Measurements from ENCODE around the gene SET. TPM values are rescaled to one million over a fixed set of nuclear protein-coding genes. Genes with fewer than 3 reads are reported as not detected.
"Not testable (repeated sequence)": the region's sequence is repeated elsewhere in the genome, so short reads cannot be mapped to it uniquely, and the experiment has no call there.

The SET gene
- total RNA-seq, 2 donors from 2014 or later: 499 to 548 TPM

DNA sequence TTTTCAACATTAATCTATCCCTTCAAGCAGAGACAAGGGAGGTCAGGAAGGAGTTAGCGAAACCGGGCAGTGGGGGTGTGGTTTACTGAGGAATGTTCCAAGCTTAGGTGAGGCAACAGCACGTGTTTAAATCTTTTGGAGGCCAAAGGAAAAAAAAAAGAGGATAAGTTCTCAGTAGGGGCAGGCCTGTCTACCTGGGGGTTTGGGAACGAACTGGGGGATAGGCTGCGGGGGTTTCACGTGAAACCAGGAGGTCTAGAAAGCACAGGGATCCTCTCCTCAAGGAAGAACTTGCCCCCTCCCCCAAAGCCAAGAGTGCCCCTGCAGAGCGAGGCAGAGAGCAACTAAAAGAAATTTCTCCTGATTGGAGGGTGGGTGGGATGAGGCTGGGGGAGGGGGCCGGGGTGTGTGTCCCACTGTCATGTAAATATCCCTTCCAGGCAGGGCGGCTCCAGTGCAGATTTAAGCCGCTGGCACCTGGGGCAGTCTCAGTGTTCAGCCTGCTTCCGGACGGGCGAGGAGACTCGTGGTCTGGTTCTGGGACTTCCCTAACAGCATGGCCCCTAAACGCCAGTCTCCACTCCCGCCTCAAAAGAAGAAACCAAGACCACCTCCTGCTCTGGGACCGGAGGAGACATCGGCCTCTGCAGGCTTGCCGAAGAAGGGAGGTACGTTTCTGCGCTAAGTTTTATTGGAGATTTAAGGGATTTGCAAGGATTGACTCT, 5.5 kb upstream of the SET start:
- DNase-seq (ENCODE audit: low spot score in 2 of 2) (peak; percentile 26 to 67), ATAC-seq (no peak)
- Mint-ChIP-seq H3K9me3 (no peaks in the 10 kb centered on the region), H3K36me3 (peaks cover 10 to 11% of the 10 kb centered on the region in 2 donors), H3K27ac (peak overlapping the region; percentile 94 to 99)

DNA sequence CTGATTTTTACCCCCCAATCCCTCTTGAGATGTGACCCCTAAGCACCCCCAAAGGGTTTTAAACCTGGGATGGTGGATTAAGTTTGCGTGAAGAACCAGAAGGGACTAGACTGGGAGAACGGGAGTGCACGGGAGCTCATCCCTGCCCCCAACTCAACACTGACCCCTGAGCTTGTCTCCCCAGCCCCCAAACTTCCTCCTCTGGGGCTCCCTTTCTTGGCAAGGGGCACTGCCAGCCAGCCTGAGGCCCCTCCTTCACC, 5.0 kb upstream of the SET start:
- Mint-ChIP-seq H3K9me3 (no peaks in the 10 kb centered on the region), H3K36me3 (peaks cover 10 to 11% of the 10 kb centered on the region in 2 donors), H3K27ac (peak overlapping the region; percentile 94 to 99)
- DNase-seq (ENCODE audit: low spot score in 2 of 2): peak in 1 of 2 donors; percentile 58
- no peak for ATAC-seq

DNA sequence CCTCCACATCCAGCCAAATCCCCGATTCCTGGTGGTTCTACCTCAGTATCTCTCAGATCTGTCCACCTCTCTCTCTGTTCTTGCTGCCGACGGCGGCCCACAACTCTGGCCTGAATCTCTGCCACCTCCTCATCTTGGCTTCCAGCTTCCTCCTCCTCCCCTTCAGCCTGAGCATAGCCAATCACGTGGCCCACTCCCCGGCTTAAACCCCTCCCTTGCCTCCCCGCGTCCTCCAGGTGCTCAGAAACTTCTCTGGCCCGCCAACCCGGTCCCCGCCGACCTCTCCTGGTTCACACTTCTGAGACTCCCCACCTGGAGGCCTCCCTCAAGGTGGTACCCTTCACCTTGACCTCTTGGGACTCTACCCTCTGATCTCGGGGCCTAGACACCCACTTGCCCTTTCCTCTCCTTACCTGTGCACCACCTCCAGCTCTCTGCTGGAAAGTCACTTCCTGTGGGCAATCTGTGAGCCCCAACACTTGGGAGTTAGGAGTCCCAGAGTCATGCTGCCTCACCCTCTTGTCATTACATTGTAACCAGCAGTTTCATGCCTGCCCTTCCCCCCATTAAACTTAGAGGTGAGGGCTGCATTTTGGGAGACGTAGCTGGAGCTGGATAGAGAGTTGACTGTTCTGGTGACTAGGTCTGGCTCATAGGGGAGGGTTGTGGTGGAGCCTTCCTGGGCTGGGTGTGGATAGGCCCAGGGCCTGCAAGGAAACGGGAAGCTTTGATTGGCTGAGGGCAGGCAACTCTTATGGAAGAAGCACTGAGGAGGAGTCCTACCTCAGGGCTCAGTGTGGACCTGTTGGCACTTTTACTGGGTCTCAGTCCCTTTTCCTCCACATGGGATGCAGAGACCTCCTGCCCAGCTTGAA, 4.5 kb upstream of the SET start:
- peak; percentile 75 to 82 for DNase-seq (ENCODE audit: low spot score in 2 of 2)
- ATAC-seq: peak; percentile 68
- H3K27ac Mint-ChIP-seq: peak overlapping the region; percentile 94 to 99
- peaks cover 10 to 11% of the 10 kb centered on the region in 2 donors for H3K36me3 Mint-ChIP-seq
- no peaks in the 10 kb centered on the region for H3K9me3 Mint-ChIP-seq

DNA sequence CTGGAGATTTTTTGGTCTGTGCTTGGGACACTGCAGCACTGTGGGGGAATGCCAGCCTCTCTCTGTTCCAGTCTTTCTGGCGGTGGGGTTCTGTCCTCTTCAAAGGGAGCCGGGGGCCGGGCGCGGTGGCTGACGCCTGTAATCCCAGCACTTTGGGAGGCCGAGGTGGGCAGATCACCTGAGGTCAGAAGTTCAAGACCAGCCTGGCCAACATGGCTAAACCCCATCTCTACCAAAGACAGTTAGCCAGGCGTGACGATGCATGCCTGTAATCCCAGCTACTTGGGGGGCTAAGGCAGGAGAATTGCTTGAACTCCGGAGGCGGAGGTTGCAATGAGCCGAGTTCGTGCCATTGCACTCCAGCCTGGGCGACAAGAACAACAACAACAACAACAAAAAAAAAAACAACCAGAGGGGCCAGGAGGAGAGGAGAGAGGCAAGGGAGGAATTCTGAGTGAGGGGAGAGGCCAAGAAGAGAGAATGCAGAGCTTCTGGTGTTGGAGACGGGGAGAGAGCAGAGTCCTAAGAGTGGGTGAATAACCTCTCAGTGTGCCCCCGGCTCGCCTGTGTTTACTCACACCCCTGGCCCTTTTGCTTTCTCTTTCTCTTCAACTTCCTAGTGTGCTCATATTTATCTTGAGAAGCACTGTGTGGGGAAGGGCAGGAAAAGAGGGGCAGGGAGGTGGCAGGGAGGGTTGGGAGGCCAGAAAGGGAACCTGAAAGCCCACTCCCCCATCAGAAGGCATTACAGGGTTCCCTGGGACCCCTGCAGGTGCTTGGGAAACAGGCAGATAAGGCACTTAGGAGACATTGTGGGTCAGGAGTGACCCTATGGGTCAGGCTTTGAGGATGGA, 3.2 kb upstream of the SET start:
- Mint-ChIP-seq H3K36me3 (peaks cover 18% of the 10 kb centered on the region in 2 donors), H3K9me3 (no peaks in the 10 kb centered on the region), H3K27ac (peak overlapping the region; percentile 94 to 99)
- DNase-seq (ENCODE audit: low spot score in 2 of 2) (peak in 1 of 2 donors; percentile 21), ATAC-seq (no peak)

DNA sequence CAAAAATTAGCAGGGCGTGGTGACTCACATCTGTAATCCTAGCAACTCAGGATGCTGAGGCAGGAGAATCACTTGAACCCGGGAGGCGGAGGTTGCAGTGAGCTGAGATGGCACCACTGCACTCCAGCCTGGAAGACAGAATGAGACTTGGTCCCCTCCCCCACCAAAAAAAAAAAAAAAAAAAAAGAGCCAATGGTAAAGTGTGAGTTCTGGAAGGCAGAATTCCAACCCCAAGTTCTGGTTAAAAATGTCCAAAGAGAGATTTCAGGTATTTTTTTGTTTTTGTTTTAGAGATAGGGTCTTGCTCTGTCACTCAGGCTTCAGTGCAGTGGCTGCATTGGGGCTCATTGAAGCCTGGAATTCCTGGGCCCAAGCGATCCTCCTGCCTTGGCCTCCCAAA, 1.6 kb upstream of the SET start:
- Mint-ChIP-seq H3K27ac (peak overlapping the region; percentile 79 to 94), H3K9me3 (no peaks in the 10 kb centered on the region), H3K36me3 (peaks cover 30 to 33% of the 10 kb centered on the region in 2 donors)
- no peak for DNase-seq (ENCODE audit: low spot score in 2 of 2)
- ATAC-seq: no peak

DNA sequence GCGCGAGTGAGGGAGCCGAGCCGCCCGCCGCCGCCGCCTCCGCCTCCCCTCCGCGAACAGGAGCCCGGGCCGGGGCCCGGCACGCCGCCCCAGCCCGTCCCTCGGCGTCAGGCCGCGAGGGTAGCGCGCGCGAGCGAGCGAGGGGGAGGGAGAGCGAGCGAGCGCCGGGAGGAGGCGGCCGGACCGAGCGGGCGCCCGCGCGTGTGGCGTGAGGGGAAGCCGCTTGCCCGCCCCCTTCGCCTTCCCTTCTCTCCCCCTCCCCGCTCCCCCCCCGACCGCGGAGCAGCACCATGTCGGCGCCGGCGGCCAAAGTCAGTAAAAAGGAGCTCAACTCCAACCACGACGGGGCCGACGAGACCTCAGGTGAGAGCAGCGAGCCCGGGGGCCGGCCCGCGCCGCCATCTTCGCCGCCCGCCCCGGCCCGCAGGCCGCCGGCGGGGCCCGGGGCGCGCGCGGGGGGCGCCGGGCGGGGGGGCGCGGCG, 312 bp downstream of the SET start:
- Mint-ChIP-seq H3K27ac (peak overlapping the region in 1 of 2 donors; percentile 29), H3K36me3 (peaks cover 36 to 44% of the 10 kb centered on the region in 2 donors), H3K9me3 (no peaks in the 10 kb centered on the region)
- DNase-seq (ENCODE audit: low spot score in 2 of 2): no peak
- ATAC-seq: peak in 1 of 2 donors; percentile 1

DNA sequence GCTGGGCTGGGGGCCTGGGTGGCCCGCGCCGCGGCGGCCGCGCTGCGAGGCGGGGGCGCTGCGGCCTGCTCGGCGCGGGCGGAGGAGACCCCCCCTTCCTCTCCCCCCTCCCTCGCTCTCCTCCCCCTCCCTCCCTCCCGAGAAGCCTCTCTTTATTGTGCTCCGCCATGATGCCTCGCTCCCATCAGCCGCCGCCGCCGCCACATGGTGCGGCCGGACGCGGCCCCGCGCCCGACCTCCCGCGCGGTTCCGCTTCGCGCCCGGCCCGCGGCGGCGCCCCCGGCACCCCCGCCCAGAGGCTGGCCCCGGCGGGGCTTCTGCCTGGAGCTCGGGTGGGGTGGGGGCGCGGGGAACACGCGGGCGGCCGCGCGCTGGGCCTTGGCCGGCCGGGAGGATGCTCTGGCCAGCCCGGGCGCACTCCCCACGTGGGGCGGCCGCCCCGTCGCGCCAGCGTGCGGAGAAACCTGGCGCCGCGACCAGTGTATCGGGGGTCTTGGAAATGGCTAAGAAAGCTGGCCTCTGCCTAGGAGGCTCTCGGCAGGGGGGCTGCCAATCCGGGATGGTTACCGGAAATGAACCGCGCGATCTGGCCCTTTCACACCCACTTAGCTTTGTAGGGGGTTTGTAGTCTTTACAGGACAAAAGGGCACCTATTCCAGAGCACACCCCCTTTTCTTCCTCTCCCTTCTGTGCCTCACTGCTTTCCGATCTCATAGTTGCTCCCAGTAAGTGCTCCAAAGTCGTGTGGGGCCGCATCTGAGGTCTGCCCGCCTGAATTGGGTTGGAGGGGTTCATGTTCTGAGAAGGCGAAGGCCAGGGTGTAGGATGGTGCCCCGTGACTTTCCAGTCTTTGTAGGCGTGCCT, 1.0 kb downstream of the SET start:
- H3K9me3 Mint-ChIP-seq: no peaks in the 10 kb centered on the region
- DNase-seq (ENCODE audit: low spot score in 2 of 2): no peak
- H3K36me3 Mint-ChIP-seq: peaks cover 31 to 45% of the 10 kb centered on the region in 2 donors
- no peak for ATAC-seq
- H3K27ac Mint-ChIP-seq: peak overlapping the region; percentile 89 to 98

DNA sequence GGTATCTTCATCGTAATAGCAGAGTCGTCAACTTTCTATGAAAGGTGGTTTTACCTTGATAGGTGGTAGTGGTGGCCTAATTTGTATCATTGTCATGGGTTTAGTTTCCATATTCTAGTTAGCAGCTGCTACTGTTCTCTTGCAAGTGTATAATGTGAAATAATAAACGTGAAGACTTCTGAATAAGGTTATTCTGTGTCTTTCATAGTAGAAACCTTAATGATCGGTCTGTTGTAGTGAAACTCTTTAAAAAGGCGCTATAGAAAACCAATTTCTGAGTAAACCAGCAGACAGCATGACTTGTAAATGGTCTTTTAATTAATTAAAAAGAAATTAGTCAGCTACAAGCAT, 1.6 kb downstream of the SET start:
- DNase-seq (ENCODE audit: low spot score in 2 of 2): no peak
- H3K36me3 Mint-ChIP-seq: peaks cover 31 to 46% of the 10 kb centered on the region in 2 donors
- H3K27ac Mint-ChIP-seq: peak overlapping the region; percentile 89 to 98
- no peak for ATAC-seq
- no peaks in the 10 kb centered on the region for H3K9me3 Mint-ChIP-seq

DNA sequence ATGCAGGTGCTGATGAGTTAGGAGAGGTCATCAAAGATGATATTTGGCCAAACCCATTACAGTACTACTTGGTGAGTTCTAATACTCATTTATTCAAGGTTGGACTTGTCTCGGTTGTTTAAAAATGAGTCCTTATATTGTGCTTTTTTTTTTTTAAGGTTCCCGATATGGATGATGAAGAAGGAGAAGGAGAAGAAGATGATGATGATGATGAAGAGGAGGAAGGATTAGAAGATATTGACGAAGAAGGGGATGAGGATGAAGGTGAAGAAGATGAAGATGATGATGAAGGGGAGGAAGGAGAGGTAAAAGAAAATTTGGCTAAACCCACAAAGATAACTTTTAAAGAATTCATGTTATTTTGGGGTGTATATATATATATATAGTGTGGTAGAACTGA, 4.7 kb downstream of the SET start:
- not testable (repeated sequence) for ATAC-seq; H3K9me3 Mint-ChIP-seq; DNase-seq (ENCODE audit: low spot score in 2 of 2)
- Mint-ChIP-seq H3K36me3 (peaks cover 31 to 60% of the 10 kb centered on the region in 2 donors), H3K27ac (peak overlapping the region in 1 of 2 donors; percentile 3)

DNA sequence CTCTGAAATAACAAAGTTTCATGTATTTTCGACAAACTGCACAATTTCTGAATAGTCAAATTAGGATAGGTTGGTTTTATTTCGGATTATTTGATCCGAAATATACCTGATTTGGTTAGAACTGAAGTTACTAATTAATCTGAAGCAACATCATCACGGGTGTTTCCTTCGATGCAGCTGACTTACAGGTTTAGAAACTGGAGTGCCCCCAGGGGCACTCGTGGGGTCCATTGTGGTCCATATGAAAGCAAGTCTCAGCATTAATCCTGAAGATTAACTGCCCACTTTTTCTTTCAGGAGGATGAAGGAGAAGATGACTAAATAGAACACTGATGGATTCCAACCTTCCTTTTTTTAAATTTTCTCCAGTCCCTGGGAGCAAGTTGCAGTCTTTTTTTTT, 5.3 kb downstream of the SET start:
- DNase-seq (ENCODE audit: low spot score in 2 of 2) (no peak), ATAC-seq (no peak)
- Mint-ChIP-seq H3K9me3 (no peaks in the 10 kb centered on the region), H3K27ac (no peak overlapping the region), H3K36me3 (peaks cover 31 to 60% of the 10 kb centered on the region in 2 donors)

DNA sequence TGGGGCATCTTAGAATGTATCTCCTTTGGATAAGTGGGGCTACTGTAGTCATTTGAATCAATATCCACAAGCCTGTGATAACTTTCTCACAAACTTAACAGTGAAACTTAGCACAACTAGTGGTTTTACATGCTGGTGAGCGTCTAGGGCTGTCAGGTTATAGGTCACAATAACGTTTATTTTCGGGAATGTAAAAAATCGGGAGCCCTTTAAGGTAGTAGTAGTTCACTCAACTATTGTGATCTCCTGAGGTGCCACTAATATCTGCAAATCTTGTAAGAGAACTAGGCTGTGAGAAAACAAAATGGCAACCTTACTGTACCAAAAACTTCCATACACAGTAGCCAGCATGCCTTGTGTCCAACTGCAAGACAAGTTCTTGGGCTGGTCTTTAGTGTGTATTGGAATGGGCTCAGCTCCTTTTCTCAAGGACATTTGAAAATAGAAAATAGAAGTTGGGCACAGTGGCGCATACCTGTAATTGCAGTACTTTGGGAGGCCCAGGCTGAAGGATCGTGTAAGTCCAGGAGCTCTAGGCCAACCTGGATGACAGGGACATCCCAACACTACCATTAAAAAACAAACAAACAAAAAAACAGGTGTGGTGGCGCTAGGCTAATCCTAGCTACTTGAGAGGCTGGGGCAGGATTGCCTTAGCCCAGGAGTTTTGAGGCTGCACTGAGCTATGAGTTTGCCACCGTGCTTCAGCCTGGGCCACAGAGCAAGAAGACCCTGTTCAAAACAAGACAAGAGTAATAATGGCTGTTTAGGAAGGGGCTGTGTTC, 8.1 kb downstream of the SET start:
- Mint-ChIP-seq H3K27ac (peak overlapping the region in 1 of 2 donors; percentile 41), H3K36me3 (peaks cover 15 to 40% of the 10 kb centered on the region in 2 donors), H3K9me3 (no peaks in the 10 kb centered on the region)
- ATAC-seq: no peak
- DNase-seq (ENCODE audit: low spot score in 2 of 2): no peak

DNA sequence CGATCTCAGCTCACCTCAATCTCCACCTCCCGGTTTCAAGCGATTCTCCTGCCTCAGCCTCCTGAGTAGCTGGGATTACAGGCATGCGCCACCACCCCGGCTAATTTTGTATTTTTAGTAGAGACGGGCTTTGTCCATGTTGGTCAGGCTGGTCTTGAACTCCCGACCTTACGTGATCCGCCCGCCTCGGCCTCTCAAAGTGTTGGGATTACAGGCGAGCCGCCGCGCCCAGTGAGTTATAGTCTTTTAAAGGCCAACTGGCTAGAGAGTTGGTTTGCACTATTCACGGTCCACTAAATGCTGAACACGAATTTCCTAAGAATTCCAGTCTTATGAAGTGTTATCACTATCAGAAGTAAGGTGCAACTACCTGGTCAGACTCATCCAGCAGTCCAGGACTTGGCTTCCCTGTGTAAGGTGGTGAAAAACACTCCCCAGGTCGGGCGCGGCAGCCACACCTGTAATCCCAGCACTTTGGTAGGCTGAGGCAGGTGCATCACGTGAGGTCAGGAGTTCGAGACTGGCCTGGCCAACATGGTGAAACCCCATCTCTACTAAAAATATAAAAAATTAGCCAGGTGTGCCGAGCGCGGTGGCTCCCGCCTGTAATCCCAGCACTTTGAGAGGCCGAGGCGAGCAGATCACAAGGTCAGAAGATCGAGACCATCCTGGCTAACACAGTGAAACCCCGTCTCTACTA, 10.2 kb downstream of the SET start:
- H3K27ac Mint-ChIP-seq: peak overlapping the region in 1 of 2 donors; percentile 50
- ATAC-seq; H3K9me3 Mint-ChIP-seq; DNase-seq (ENCODE audit: low spot score in 2 of 2): not testable (repeated sequence)
- peaks cover 0 to 22% of the 10 kb centered on the region in 2 donors for H3K36me3 Mint-ChIP-seq

DNA sequence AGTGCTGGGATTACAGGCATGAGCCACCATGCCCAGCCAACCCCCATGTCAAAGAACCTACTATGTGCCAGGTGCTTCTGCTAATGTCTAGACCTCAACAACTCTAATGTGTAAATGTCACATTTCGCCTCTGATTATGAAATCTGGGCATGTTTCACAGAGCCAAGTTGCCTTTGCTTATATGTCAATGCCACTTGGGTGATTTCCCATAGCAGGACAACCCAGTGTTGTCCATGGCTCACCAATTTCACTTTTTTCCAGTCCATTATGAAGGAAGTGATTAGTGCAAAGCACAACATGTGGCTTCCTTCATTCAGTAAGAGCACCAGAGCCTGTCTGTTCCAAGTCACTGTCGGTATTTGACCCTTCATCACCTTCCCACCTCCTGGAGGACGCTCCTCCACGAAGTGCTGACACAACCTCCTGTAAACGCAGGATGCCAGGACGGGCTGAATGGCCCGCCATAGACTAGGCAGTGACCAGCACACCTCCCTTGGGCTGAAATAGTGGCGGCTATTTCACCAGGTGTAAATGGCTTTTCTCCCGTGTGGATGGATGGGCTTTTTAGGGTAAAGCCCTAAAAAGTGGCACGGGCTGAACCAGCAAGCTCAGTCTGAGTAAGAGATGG, 12.3 kb downstream of the SET start:
- no peaks in the 10 kb centered on the region for H3K9me3 Mint-ChIP-seq
- ATAC-seq (no peak), DNase-seq (ENCODE audit: low spot score in 2 of 2) (no peak)
- H3K27ac Mint-ChIP-seq: peak overlapping the region; percentile 53 to 87
- peaks cover 0 to 8% of the 10 kb centered on the region in 2 donors for H3K36me3 Mint-ChIP-seq

DNA sequence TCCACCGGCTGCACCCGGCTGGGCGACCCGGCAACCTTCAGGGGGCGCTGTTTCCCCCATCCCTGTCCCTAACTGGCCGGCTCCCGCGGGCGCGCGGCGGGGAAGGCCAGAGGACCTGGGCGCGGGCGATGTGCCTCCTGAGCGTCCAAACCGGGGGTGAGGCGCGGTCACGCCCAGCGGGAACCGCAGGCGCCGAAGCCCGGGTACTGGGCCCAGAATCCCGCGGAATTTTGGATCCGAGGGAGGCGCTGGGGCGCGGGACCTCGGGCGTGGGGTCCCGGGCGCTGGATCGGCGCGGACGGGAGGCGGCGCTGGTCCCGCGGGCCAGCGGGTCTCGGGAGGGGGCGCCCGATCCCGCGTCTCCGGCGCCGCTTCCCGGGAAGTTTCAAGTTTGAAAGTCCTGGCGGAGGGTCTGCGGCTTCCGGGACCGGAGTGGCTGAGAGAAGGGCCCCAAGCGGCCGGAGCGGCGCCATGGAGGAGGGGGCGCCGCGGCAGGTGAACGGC, 13.5 kb downstream of the SET start, which contains the start of gene PKN3:
TSS of gene PKN3 (plus strand) at position 59 of the 504 bp plus-strand sequence. CDS start at position 472, 413 bp downstream.
- H3K9me3 Mint-ChIP-seq: no peaks in the 10 kb centered on the region
- no peaks in the 10 kb centered on the region for H3K36me3 Mint-ChIP-seq
- ATAC-seq (peak; percentile 85 to 89), DNase-seq (ENCODE audit: low spot score in 2 of 2) (peak; percentile 89 to 98)
- peak within 1 kb of the TSS; percentile 87 to 89 for H3K27ac Mint-ChIP-seq

Measured in activated naive CD4-positive, alpha-beta T cell treated with anti-CD3 and anti-CD28 coated beads, Interleukin-2, amount 50 U/mL, for 72 hours (primary cell).